ENCODE data around the gene ERH.

- TF ChIP-seq CTCF (IDR thresholded peaks at IDR 0.05): no peak
- TF ChIP-seq POLR2A (IDR thresholded peaks at IDR 0.05): no peak
These were observed 7.7 kb upstream of the ERH start for GRCh38 chr14:69405762-69406161.
